DOHH2 (cell line): ENCODE results near the gene CCDC87.

Experiments used
- H3F3A ChIP-seq: fragments of 200-600 bp; sonication (generic), shearing (Covaris generic); 2 replicates; pipeline ENCODE4 v1.6.0; 2016; ENCODE audit warnings: antibody characterized with exemption, mild to moderate bottlenecking; ENCODE audit not compliant: control insufficient read depth, insufficient read depth
- H3K27ac ChIP-seq: fragments of 200-600 bp; sonication (generic); 2 replicates; pipeline ENCODE4 v1.5.1; 2014; ENCODE audit warnings: low read depth, mild to moderate bottlenecking, low read length, moderate library complexity
- H3K27me3 ChIP-seq: fragments of 200-600 bp; sonication (generic); 2 replicates; pipeline ENCODE4 v1.6.1; 2014; ENCODE audit warnings: mild to moderate bottlenecking, low read length, mixed read lengths; ENCODE audit not compliant: control insufficient read depth
- H3K36me3 ChIP-seq: fragments of 200-600 bp; sonication (generic); 2 replicates; pipeline ENCODE4 v1.6.1; 2014; ENCODE audit warnings: mild to moderate bottlenecking, low read length, moderate library complexity, mixed read lengths; ENCODE audit not compliant: control insufficient read depth
- H3K4me1 ChIP-seq: fragments of 200-600 bp; sonication (generic); 2 replicates; pipeline ENCODE4 v1.6.1; 2014; ENCODE audit warnings: mild to moderate bottlenecking, low read length, mixed read lengths; ENCODE audit not compliant: control insufficient read depth
- H3K4me2 ChIP-seq: fragments of 200-600 bp; sonication (generic); 2 replicates; pipeline ENCODE4 v1.6.0; 2014; ENCODE audit warnings: mild to moderate bottlenecking, low read length, moderate library complexity
- H3K4me3 ChIP-seq: fragments of 200-600 bp; sonication (generic); 2 replicates; pipeline ENCODE4 v1.5.1; 2014; ENCODE audit warnings: mild to moderate bottlenecking, low read length, mixed read lengths
- H3K79me2 ChIP-seq: fragments of 200-600 bp; sonication (generic); 2 replicates; pipeline ENCODE4 v1.6.1; 2014; ENCODE audit warnings: mild to moderate bottlenecking, low read length, mixed read lengths; ENCODE audit not compliant: control insufficient read depth
- H3K9me2 ChIP-seq: fragments of 200-600 bp; sonication (generic); replicated peaks from 2 replicates; pipeline ENCODE4 v1.6.1; 2014; ENCODE audit warnings: mild to moderate bottlenecking, low read length, mixed read lengths; ENCODE audit not compliant: control insufficient read depth
- H3K9me3 ChIP-seq: fragments of 200-600 bp; sonication (generic); 2 replicates; pipeline ENCODE4 v1.6.1; 2014; ENCODE audit warnings: antibody characterized with exemption, low read length, mixed read lengths; ENCODE audit not compliant: control insufficient read depth, insufficient read depth
- H4K20me1 ChIP-seq: fragments of 200-600 bp; sonication (generic); 2 replicates; pipeline ENCODE4 v1.6.0; 2014; ENCODE audit warnings: low read depth, mild to moderate bottlenecking, antibody characterized with exemption, low read length, moderate library complexity; ENCODE audit not compliant: control insufficient read depth, insufficient read depth
- EZH2phosphoT487 ChIP-seq: fragments of 200-600 bp; sonication (generic); IDR thresholded peaks from 2 replicates; pipeline ENCODE4 v1.6.1; 2017; ENCODE audit warnings: borderline replicate concordance, mild to moderate bottlenecking, antibody characterized with exemption, low read length, moderate library complexity, mixed read lengths
- TF ChIP-seq, protein P1 (sequence below): fragments of 200-600 bp; sonication (generic); IDR thresholded peaks from one replicate; pipeline ENCODE4 v1.5.1; 2014; ENCODE audit warnings: antibody characterized with exemption, mild to moderate bottlenecking, low read depth, low read length; ENCODE audit not compliant: poor library complexity, severe bottlenecking

The CCDC87 gene

DNA sequence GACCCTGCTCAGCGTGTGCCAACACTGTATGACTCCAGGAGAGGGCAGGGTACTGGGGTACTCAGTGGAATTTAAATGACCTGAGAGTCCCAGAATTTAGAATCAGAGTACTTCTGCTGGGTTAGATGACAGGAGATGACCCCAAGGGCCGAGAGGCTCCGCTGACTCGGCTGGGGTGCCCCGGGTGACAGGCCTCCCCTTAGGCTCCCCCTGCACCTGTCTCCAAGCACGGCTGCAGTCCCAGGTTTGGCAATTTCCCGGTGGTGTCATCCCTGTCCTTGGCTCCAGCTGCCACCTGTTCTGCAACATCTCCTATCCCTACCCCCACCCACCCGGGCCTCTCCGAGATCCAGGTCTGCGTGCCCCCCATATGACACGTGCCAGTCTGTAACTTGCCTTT lies 44.8 kb downstream of the CCDC87 start:
- H3K4me3 ChIP-seq = no peak overlapping the region

DNA sequence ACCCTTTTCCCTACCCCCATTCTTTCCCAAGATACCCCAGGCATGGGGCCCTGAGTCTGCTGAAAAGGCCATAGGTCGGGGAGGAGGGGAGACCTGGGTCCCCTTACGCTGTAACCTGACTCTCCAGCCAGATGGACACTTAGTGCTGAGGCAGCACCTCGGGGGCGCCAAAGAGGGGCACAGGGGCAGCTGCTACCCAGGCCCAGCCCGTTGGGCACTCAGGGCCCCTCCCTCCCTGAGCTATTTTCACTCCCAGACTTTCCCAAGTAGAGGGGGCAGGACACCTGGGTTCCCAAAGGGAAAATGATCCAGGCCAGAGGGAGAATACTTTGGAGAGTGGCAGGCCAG lies 45.2 kb downstream of the CCDC87 start:
- no peak overlapping the region for H3K27ac ChIP-seq

More for the DNA sequence above, 44.8 kb downstream of the CCDC87 start:
- Histone ChIP-seq H3K36me3 (no peaks in the 10 kb centered on the region; the same call in 1 of the 2 replicates), H3K4me2 (no peak overlapping the region), H3K79me2 (peaks cover 6% of the 10 kb centered on the region), H3K27me3 (peaks cover 42% of the 10 kb centered on the region), H3K9me3 (no peaks in the 10 kb centered on the region), H3F3A (peaks cover 4% of the 10 kb centered on the region; the same call in 1 of the 2 replicates), H3K4me1 (peaks cover 30% of the 10 kb centered on the region), H4K20me1 (no peaks in the 10 kb centered on the region), H3K9me2 (no peaks in the 10 kb centered on the region), H3K27ac (no peak overlapping the region)
- TF ChIP-seq EZH2phosphoT487 = no peak
- TF ChIP-seq, protein P1, sequence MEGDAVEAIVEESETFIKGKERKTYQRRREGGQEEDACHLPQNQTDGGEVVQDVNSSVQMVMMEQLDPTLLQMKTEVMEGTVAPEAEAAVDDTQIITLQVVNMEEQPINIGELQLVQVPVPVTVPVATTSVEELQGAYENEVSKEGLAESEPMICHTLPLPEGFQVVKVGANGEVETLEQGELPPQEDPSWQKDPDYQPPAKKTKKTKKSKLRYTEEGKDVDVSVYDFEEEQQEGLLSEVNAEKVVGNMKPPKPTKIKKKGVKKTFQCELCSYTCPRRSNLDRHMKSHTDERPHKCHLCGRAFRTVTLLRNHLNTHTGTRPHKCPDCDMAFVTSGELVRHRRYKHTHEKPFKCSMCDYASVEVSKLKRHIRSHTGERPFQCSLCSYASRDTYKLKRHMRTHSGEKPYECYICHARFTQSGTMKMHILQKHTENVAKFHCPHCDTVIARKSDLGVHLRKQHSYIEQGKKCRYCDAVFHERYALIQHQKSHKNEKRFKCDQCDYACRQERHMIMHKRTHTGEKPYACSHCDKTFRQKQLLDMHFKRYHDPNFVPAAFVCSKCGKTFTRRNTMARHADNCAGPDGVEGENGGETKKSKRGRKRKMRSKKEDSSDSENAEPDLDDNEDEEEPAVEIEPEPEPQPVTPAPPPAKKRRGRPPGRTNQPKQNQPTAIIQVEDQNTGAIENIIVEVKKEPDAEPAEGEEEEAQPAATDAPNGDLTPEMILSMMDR = no peak

DNA sequence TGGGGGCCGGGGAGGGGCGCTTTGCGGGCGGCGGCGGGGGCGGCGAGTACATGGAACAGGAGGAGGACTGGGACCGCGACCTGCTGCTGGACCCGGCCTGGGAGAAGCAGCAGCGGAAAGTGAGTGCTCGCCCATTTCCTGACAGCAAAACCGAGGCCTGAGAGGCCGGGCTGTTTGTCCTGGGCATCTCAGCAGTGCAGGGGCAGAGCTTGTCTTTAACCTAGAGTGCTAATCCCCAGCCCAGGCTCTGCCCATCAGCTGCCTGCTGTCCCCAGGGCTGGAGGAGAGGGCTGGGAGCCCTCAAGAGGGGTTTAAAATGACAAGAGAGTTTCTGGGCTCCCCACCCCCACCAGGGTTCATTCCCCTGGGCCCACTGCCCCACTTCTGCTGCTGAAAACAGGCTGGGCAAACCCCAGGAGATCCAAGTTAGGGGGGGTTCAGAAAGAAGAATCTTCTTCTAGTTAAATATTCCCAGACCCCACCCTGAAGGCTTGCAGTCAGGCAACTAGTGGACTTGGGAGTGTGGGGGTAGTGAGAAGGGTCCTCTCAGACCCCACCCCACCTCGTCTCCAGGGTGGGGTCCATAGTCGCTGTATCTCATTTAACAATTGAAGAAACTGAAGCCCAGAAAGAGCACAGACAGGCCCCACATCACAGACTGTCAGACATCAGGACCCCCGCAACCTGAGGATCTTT lies 45.7 kb downstream of the CCDC87 start:
- no peaks in the 10 kb centered on the region for H3K9me3 ChIP-seq
- peaks cover 4% of the 10 kb centered on the region; the same call in 1 of the 2 replicates for H3F3A ChIP-seq
- peaks cover 30% of the 10 kb centered on the region for H3K4me1 ChIP-seq
- peak overlapping the region; percentile 91 for H3K4me2 ChIP-seq
- H3K9me2 ChIP-seq = no peaks in the 10 kb centered on the region
- H3K27me3 ChIP-seq = peaks cover 42% of the 10 kb centered on the region
- H3K36me3 ChIP-seq = no peaks in the 10 kb centered on the region; the same call in 1 of the 2 replicates
- no peak overlapping the region for H3K27ac ChIP-seq
- H3K79me2 ChIP-seq = peaks cover 6% of the 10 kb centered on the region
- peak overlapping the region; percentile 90 for H3K4me3 ChIP-seq
- TF ChIP-seq, protein P1 = no peak
- TF ChIP-seq EZH2phosphoT487 = no peak
- no peaks in the 10 kb centered on the region for H4K20me1 ChIP-seq

More for the DNA sequence above, 45.2 kb downstream of the CCDC87 start:
- Histone ChIP-seq H3K4me2 (no peak overlapping the region), H3K36me3 (no peaks in the 10 kb centered on the region; the same call in 1 of the 2 replicates), H3K4me1 (peaks cover 30% of the 10 kb centered on the region), H3K27me3 (peaks cover 42% of the 10 kb centered on the region), H4K20me1 (no peaks in the 10 kb centered on the region), H3K9me2 (no peaks in the 10 kb centered on the region), H3F3A (peaks cover 4% of the 10 kb centered on the region; the same call in 1 of the 2 replicates), H3K4me3 (no peak overlapping the region), H3K79me2 (peaks cover 6% of the 10 kb centered on the region), H3K9me3 (no peaks in the 10 kb centered on the region)
- TF ChIP-seq, protein P1 = no peak
- TF ChIP-seq EZH2phosphoT487 = no peak
